Transverse colon (tissue), 4 donors: ENCODE data around the gene TTLL12.

Source experiments
- EP300 ChIP-seq: sonication (generic); formaldehyde crosslinking; IDR thresholded peaks from one replicate; pipeline ENCODE4 v1.6.1; 2017; ENCODE audit warnings: antibody characterized with exemption, low read depth
- POLR2A ChIP-seq: fragments of 450-650 bp; IDR thresholded peaks from one replicate; pipeline ENCODE4 v1.6.1; 2016; ENCODE audit warnings: antibody characterized with exemption, mild to moderate bottlenecking, moderate library complexity
- POLR2AphosphoS5 ChIP-seq, 3 donors: sonication (generic); formaldehyde crosslinking; IDR thresholded peaks; one replicate each; pipeline ENCODE4 v1.6.1; 2016; ENCODE audit warnings: antibody characterized with exemption in 3 of 3
- TF ChIP-seq, protein P1 (sequence below), 5 experiments: fragments of 200-600 bp in 3 of 5; fragments of 450-650 bp in 2 of 5; sonication (generic) in 3 of 5; IDR thresholded peaks; 1 replicate in 2 of 5; 2 replicates in 3 of 5; pipeline ENCODE4 v1.5.1; 2016 to 2017; ENCODE audit warnings: antibody characterized with exemption in 5 of 5, inconsistent platforms in 3 of 5, mild to moderate bottlenecking in 2 of 5, moderate library complexity in 1 of 5

GRCh38 chr22:43155789-43156188, 31.1 kb downstream of the TTLL12 start:
- TF ChIP-seq, protein P1, sequence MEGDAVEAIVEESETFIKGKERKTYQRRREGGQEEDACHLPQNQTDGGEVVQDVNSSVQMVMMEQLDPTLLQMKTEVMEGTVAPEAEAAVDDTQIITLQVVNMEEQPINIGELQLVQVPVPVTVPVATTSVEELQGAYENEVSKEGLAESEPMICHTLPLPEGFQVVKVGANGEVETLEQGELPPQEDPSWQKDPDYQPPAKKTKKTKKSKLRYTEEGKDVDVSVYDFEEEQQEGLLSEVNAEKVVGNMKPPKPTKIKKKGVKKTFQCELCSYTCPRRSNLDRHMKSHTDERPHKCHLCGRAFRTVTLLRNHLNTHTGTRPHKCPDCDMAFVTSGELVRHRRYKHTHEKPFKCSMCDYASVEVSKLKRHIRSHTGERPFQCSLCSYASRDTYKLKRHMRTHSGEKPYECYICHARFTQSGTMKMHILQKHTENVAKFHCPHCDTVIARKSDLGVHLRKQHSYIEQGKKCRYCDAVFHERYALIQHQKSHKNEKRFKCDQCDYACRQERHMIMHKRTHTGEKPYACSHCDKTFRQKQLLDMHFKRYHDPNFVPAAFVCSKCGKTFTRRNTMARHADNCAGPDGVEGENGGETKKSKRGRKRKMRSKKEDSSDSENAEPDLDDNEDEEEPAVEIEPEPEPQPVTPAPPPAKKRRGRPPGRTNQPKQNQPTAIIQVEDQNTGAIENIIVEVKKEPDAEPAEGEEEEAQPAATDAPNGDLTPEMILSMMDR (IDR thresholded peaks at IDR 0.05), result no peak
- no peak for TF ChIP-seq POLR2AphosphoS5 (IDR thresholded peaks at IDR 0.05)
- TF ChIP-seq POLR2A, result no peak
- no peak for TF ChIP-seq EP300
